ENCODE results near the gene ADAM22.
A peak's percentile ranks its signal among the peaks of the same experiment; 100 is the strongest.
"Not testable (repeated sequence)": the region's sequence is repeated elsewhere in the genome, so short reads cannot be mapped to it uniquely, and the experiment has no call there.

Gene ADAM22

GRCh38 chr7:87912121-87912520 lies 21.9 kb upstream of the ADAM22 start:
- TF ChIP-seq CTCF (IDR thresholded peaks at IDR 0.05), result no peak
- Histone ChIP-seq H3K4me1 (ENCODE audit: control insufficient read depth in 1 of 2, insufficient read depth in 1 of 2, low read depth in 1 of 2, low read length in 1 of 2) (peaks cover 24 to 28% of the 10 kb centered on the region in 2 experiments), H3K27ac (peak overlapping the region; percentile 46), H3K27me3 (no peaks in the 10 kb centered on the region), H3K9me3 (no peaks in the 10 kb centered on the region), H3K36me3 (no peaks in the 10 kb centered on the region), H3K4me3 (ENCODE audit: low read depth in 1 of 2, low read length in 1 of 2) (no peak overlapping the region)

- Histone ChIP-seq H3K27ac (no peak overlapping the region), H3K27me3 (no peaks in the 10 kb centered on the region), H3K9me3 (no peaks in the 10 kb centered on the region), H3K4me3 (ENCODE audit: low read depth in 1 of 2, low read length in 1 of 2) (no peak overlapping the region), H3K36me3 (no peaks in the 10 kb centered on the region), H3K4me1 (ENCODE audit: control insufficient read depth in 1 of 2, insufficient read depth in 1 of 2, low read depth in 1 of 2, low read length in 1 of 2) (peaks cover 4 to 8% of the 10 kb centered on the region in 2 experiments)
- TF ChIP-seq CTCF (IDR thresholded peaks at IDR 0.05), result no peak
Observed at GRCh38 chr7:87918740-87919139, 15.3 kb upstream of the ADAM22 start.

- no peaks in the 10 kb centered on the region for H3K9me3 ChIP-seq
- no peaks in the 10 kb centered on the region for H3K36me3 ChIP-seq
- no peaks in the 10 kb centered on the region for H3K27me3 ChIP-seq
- no peak for TF ChIP-seq CTCF (IDR thresholded peaks at IDR 0.05)
- no peak overlapping the region for H3K27ac ChIP-seq
- no peak overlapping the region for H3K4me3 ChIP-seq (ENCODE audit: low read depth in 1 of 2, low read length in 1 of 2)
- peaks cover 4 to 8% of the 10 kb centered on the region in 2 experiments for H3K4me1 ChIP-seq (ENCODE audit: control insufficient read depth in 1 of 2, insufficient read depth in 1 of 2, low read depth in 1 of 2, low read length in 1 of 2)
Observed at GRCh38 chr7:87919875-87920274, 14.2 kb upstream of the ADAM22 start.

GRCh38 chr7:87920578-87920977 lies 13.5 kb upstream of the ADAM22 start:
- Histone ChIP-seq H3K27me3 (no peaks in the 10 kb centered on the region), H3K27ac (no peak overlapping the region), H3K9me3 (no peaks in the 10 kb centered on the region), H3K4me1 (ENCODE audit: control insufficient read depth in 1 of 2, insufficient read depth in 1 of 2, low read depth in 1 of 2, low read length in 1 of 2) (peaks cover 4 to 8% of the 10 kb centered on the region in 2 experiments), H3K36me3 (no peaks in the 10 kb centered on the region), H3K4me3 (ENCODE audit: low read depth in 1 of 2, low read length in 1 of 2) (no peak overlapping the region)
- no peak for TF ChIP-seq CTCF (IDR thresholded peaks at IDR 0.05)

GRCh38 chr7:87922759-87923395 lies 11.2 kb upstream of the ADAM22 start:
- not testable (repeated sequence) for H3K4me1 ChIP-seq (ENCODE audit: control insufficient read depth in 1 of 2, insufficient read depth in 1 of 2, low read depth in 1 of 2, low read length in 1 of 2); H3K36me3 ChIP-seq; H3K27ac ChIP-seq

GRCh38 chr7:87926581-87927461 lies 7.2 kb upstream of the ADAM22 start:
- Histone ChIP-seq H3K4me1 (ENCODE audit: control insufficient read depth in 1 of 2, insufficient read depth in 1 of 2, low read depth in 1 of 2, low read length in 1 of 2) (no peaks in the 10 kb centered on the region), H3K4me3 (ENCODE audit: low read depth in 1 of 2, low read length in 1 of 2) (no peak overlapping the region), H3K27me3 (no peaks in the 10 kb centered on the region), H3K36me3 (no peaks in the 10 kb centered on the region), H3K27ac (no peak overlapping the region), H3K9me3 (no peaks in the 10 kb centered on the region)
- no peak for TF ChIP-seq CTCF (IDR thresholded peaks at IDR 0.05)

More at GRCh38 chr7:87922759-87923395, 11.2 kb upstream of the ADAM22 start:
- not testable (repeated sequence) for H3K4me3 ChIP-seq (ENCODE audit: low read depth in 1 of 2, low read length in 1 of 2); H3K27me3 ChIP-seq; H3K9me3 ChIP-seq

All from neutrophil (primary cell).